Keratinocyte (primary cell): ENCODE results near the gene TNFRSF6B. TPM values are rescaled to one million over a fixed set of nuclear protein-coding genes. Genes with fewer than 3 reads are reported as not detected.

Experiments
- DNase-seq: peaks from one replicate; pipeline ENCODE4 v3.0.0-alpha.2; 2011; ENCODE audit warnings: low read depth, missing footprints, low spot score
- FAIRE-seq: peaks from 2 replicates; lab custom pipeline; 2011; peaks lifted over from hg19 to GRCh38; lab: Jason Lieb, UNC
- H2AFZ ChIP-seq: 2 replicates; pipeline ENCODE4 v1.6.0; 2012; ENCODE audit warnings: low read length, control low read depth, inconsistent platforms; ENCODE audit not compliant: control insufficient read depth
- H3K27ac ChIP-seq: 2 replicates; pipeline ENCODE4 v1.5.1; 2011; ENCODE audit warnings: low read length; ENCODE audit not compliant: control insufficient read depth, insufficient read depth
- H3K27me3 ChIP-seq: 3 replicates; pipeline ENCODE4 v1.6.0; 2011; ENCODE audit warnings: low read length; ENCODE audit not compliant: control insufficient read depth, insufficient read depth; ENCODE audit errors: extremely low read depth
- H3K36me3 ChIP-seq, 2 experiments: 2 replicates in 1 of 2; 3 replicates in 1 of 2; pipeline ENCODE4 v1.5.1; 2011; ENCODE audit warnings: low read length in 2 of 2, mild to moderate bottlenecking in 1 of 2; ENCODE audit not compliant: control insufficient read depth in 2 of 2, insufficient read depth in 2 of 2; ENCODE audit errors: extremely low read depth in 1 of 2
- H3K4me1 ChIP-seq: 3 replicates; pipeline ENCODE4 v1.5.1; 2011; ENCODE audit warnings: low read length; ENCODE audit not compliant: control insufficient read depth, insufficient read depth; ENCODE audit errors: extremely low read depth
- H3K4me2 ChIP-seq: 3 replicates; pipeline ENCODE4 v1.6.0; 2011; ENCODE audit warnings: low read depth, low read length; ENCODE audit not compliant: control insufficient read depth, insufficient read depth; ENCODE audit errors: extremely low read depth
- H3K4me3 ChIP-seq, 3 experiments: fragments of 200-600 bp in 1 of 3; sonication (generic) in 1 of 3; 2 replicates in 2 of 3; 3 replicates in 1 of 3; pipeline ENCODE4 v1.5.1; 2011 to 2016; ENCODE audit warnings: low read length in 3 of 3, mild to moderate bottlenecking in 3 of 3, control low read depth in 2 of 3, inconsistent platforms in 1 of 3, low read depth in 1 of 3, mixed read lengths in 1 of 3, mixed run types in 1 of 3, moderate library complexity in 1 of 3; ENCODE audit not compliant: control insufficient read depth in 2 of 3, insufficient read depth in 2 of 3; ENCODE audit errors: extremely low read depth in 1 of 3
- H3K79me2 ChIP-seq: 2 replicates; pipeline ENCODE4 v1.6.0; 2012; ENCODE audit warnings: low read length; ENCODE audit not compliant: control insufficient read depth, insufficient read depth
- H3K9ac ChIP-seq: 3 replicates; pipeline ENCODE4 v1.6.0; 2011; ENCODE audit warnings: low read length; ENCODE audit not compliant: control insufficient read depth, insufficient read depth; ENCODE audit errors: extremely low read depth
- H3K9me1 ChIP-seq: 3 replicates; pipeline ENCODE4 v1.6.0; 2011; ENCODE audit warnings: low read length; ENCODE audit not compliant: control insufficient read depth, insufficient read depth; ENCODE audit errors: extremely low read depth
- H3K9me3 ChIP-seq: 2 replicates; pipeline ENCODE4 v1.5.1; 2012; ENCODE audit warnings: low read depth, low read length; ENCODE audit not compliant: control insufficient read depth
- H4K20me1 ChIP-seq: 3 replicates; pipeline ENCODE4 v1.6.0; 2011; ENCODE audit warnings: low read length; ENCODE audit not compliant: control insufficient read depth, insufficient read depth; ENCODE audit errors: extremely low read depth
- CTCF ChIP-seq, 3 experiments: IDR thresholded peaks in 1 of 3; conservative IDR thresholded peaks in 1 of 3; optimal IDR thresholded peaks in 1 of 3; 2 replicates in 2 of 3; 3 replicates in 1 of 3; pipeline versions ENCODE3 to v1.5.1; 2011; ENCODE audit warnings: low read length in 3 of 3, mild to moderate bottlenecking in 3 of 3, moderate library complexity in 2 of 3, control low read depth in 1 of 3, inconsistent platforms in 1 of 3; ENCODE audit not compliant: insufficient read depth in 2 of 3; ENCODE audit errors: extremely low read depth in 1 of 3
- EZH2 ChIP-seq: IDR thresholded peaks from one replicate; pipeline ENCODE4 v1.6.1; 2012; ENCODE audit warnings: inconsistent platforms, mild to moderate bottlenecking, low read length, moderate library complexity
- dilution Hi-C: fragments of 300-500 bp; cut with MboI; formaldehyde crosslinking; loops from one replicate; pipeline ENCODE4 v1.7.0; 2020; ENCODE audit warnings: low sequenced_read_pairs; ENCODE audit not compliant: extremely low pct_ligation_motif_present
- polyA plus RNA-seq, 5 experiments: library from polyadenylated mRNA; depleted of rRNA in 3 of 5; stranded (reverse) in 3 of 5; stranded (forward) in 1 of 5; unstranded in 1 of 5; fragments of >200 nt; gene quantifications; 1 replicate in 1 of 5; 2 replicates in 3 of 5; 3 replicates in 1 of 5; pipeline versions ENCODE4 v1.2.1 to v1.2.3, GENCODE V29; 2011 to 2012; ENCODE audit warnings: missing spikeins in 2 of 5, low read depth in 1 of 5, low replicate concordance in 1 of 5

TNFRSF6B gene
- polyA plus RNA-seq, 1 donor (not counting 4 experiments of a cell fraction or from before 2014, with no cell fraction given), result 51.9 TPM

- Histone ChIP-seq H3K27me3 (no peaks in the 10 kb centered on the region), H3K9me1 (no peaks in the 10 kb centered on the region), H3K36me3 (peaks cover 18 to 32% of the 10 kb centered on the region in 2 experiments), H3K4me1 (peaks cover 21% of the 10 kb centered on the region), H3K4me3 (no peak overlapping the region), H2AFZ (no peak overlapping the region), H3K79me2 (peaks cover 51% of the 10 kb centered on the region), H3K9ac (peak overlapping the region; percentile 46), H4K20me1 (peaks cover 4% of the 10 kb centered on the region), H3K27ac (peak overlapping the region; percentile 54), H3K9me3 (no peaks in the 10 kb centered on the region), H3K4me2 (no peak overlapping the region)
- TF ChIP-seq EZH2 (no peak), CTCF (optimal IDR thresholded peaks at IDR 0.05 in 1 of 3, IDR thresholded peaks at IDR 0.05 in 1 of 3, conservative IDR thresholded peaks at IDR 0.05 in 1 of 3; ENCODE audit: extremely low read depth in 1 of 3, insufficient read depth in 2 of 3, low read length in 3 of 3) (no peak)
- dilution Hi-C loops, result no loop called here
- no peak for DNase-seq
- FAIRE-seq, result no peak
Observed at GRCh38 chr20:63705232-63706026, 9.0 kb downstream of the TNFRSF6B start.

GRCh38 chr20:63706027-63706695, 9.7 kb downstream of the TNFRSF6B start:
- Histone ChIP-seq H4K20me1 (peaks cover 4% of the 10 kb centered on the region), H3K9ac (peak overlapping the region; percentile 85), H3K4me2 (peak overlapping the region; percentile 75), H3K27me3 (no peaks in the 10 kb centered on the region), H3K4me1 (peaks cover 21% of the 10 kb centered on the region), H3K36me3 (peaks cover 18 to 32% of the 10 kb centered on the region in 2 experiments), H3K4me3 (peak overlapping the region; percentile 77 to 81 (median 79)), H2AFZ (no peak overlapping the region), H3K27ac (peak overlapping the region; percentile 54), H3K79me2 (peaks cover 58% of the 10 kb centered on the region), H3K9me3 (no peaks in the 10 kb centered on the region), H3K9me1 (no peaks in the 10 kb centered on the region)
- dilution Hi-C loops, result no loop called here
- TF ChIP-seq CTCF (optimal IDR thresholded peaks at IDR 0.05 in 1 of 3, IDR thresholded peaks at IDR 0.05 in 1 of 3, conservative IDR thresholded peaks at IDR 0.05 in 1 of 3; ENCODE audit: extremely low read depth in 1 of 3, insufficient read depth in 2 of 3, low read length in 3 of 3) (no peak), EZH2 (no peak)
- no peak for FAIRE-seq
- no peak for DNase-seq
